Posterior vena cava (tissue), 2 donors: ENCODE measurements around the gene PSRC1. TPM values are rescaled to one million over a fixed set of nuclear protein-coding genes. Genes with fewer than 3 reads are reported as not detected.
A peak's percentile ranks its signal among the peaks of the same experiment; 100 is the strongest.

Experiments
- DNase-seq: peaks from one replicate; pipeline ENCODE4 v3.0.0-alpha.2; 2020; ENCODE audit warnings: low spot score
- intact Hi-C, 2 donors: fragments of 100-400 bp; cut with DNase I; formaldehyde crosslinking; loops; one replicate each; pipeline versions ENCODE4 v1.14.1 to v1.14.2; 2022 to 2023
- total RNA-seq, 2 donors: library from RNA; stranded (reverse); fragmentation: NEBNext Ultra II Directional; extraction: Animal tissue kit (Norgen Biotek cat#: 25700); gene quantifications; one replicate each; pipeline ENCODE4 v1.2.1, GENCODE V29; 2021
- donor health status: DM: yes; HTN: yes; CAD: no.
- donor health status: DM: yes; HTN: yes; CAD: no.

Gene PSRC1
- total RNA-seq, 2 donors from 2014 or later: 1.7 to 2.2 TPM

- DNase-seq: no peak
- intact Hi-C loops: no loop called here
Measured at GRCh38 chr1:109274533-109275476, 8.1 kb downstream of the PSRC1 start.

- intact Hi-C loops: no loop called here
Measured at GRCh38 chr1:109273570-109274288, 9.2 kb downstream of the PSRC1 start.

GRCh38 chr1:109272831-109273547 is 10.0 kb downstream of the PSRC1 start:
- intact Hi-C loops: no loop called here
- no peak for DNase-seq

More at GRCh38 chr1:109273570-109274288, 9.2 kb downstream of the PSRC1 start:
- no peak for DNase-seq

GRCh38 chr1:109272021-109272799 is 10.7 kb downstream of the PSRC1 start:
- DNase-seq: peak; percentile 78
- intact Hi-C loops: no loop called here

GRCh38 chr1:109271458-109271857 is 11.5 kb downstream of the PSRC1 start:
- DNase-seq: peak; percentile 60
- intact Hi-C loops: no loop called here

GRCh38 chr1:109270623-109271317 is 12.2 kb downstream of the PSRC1 start:
- intact Hi-C loops: no loop called here
- peak; percentile 71 for DNase-seq

GRCh38 chr1:109269981-109270622 is 12.8 kb downstream of the PSRC1 start:
- DNase-seq: peak; percentile 78
- intact Hi-C loops: loop anchor here in 1 of 2 donors (10.0 kb wide), 1 partner anchor 265 kb away; the partner anchor contains the start of gene GPR61

- intact Hi-C loops: loop anchor here in 1 of 2 donors (10.0 kb wide), 1 partner anchor 265 kb away; the partner anchor contains the start of gene GPR61
- peak; percentile 71 for DNase-seq
Measured at GRCh38 chr1:109269212-109269980, 13.5 kb downstream of the PSRC1 start.

GRCh38 chr1:109268431-109269211 is 14.3 kb downstream of the PSRC1 start:
- DNase-seq: no peak
- intact Hi-C loops: loop anchor here in 1 of 2 donors (10.0 kb wide), 1 partner anchor 266 kb away; the partner anchor contains the start of gene GPR61

- intact Hi-C loops: loop anchor here in 1 of 2 donors (10.0 kb wide), 1 partner anchor 267 kb away; the partner anchor contains the start of gene GPR61
- DNase-seq: no peak
Measured at GRCh38 chr1:109267743-109268300, 15.1 kb downstream of the PSRC1 start.

GRCh38 chr1:109266965-109267364 is 16.0 kb downstream of the PSRC1 start:
- no peak for DNase-seq
- intact Hi-C loops: loop anchor here in 1 of 2 donors (10.0 kb wide), 1 partner anchor 268 kb away; the partner anchor contains the start of gene GPR61

GRCh38 chr1:109265741-109266330 is 17.1 kb downstream of the PSRC1 start:
- intact Hi-C loops: loop anchor here in 1 of 2 donors (10.0 kb wide), 1 partner anchor 269 kb away; the partner anchor contains the start of gene GPR61
- DNase-seq: no peak

GRCh38 chr1:109265016-109265415 is 17.9 kb downstream of the PSRC1 start:
- intact Hi-C loops: loop anchor here in 1 of 2 donors (10.0 kb wide), 1 partner anchor 270 kb away; the partner anchor contains the start of gene GPR61
- no peak for DNase-seq

- no peak for DNase-seq
- intact Hi-C loops: loop anchor here (1.0 to 10.0 kb wide), 3 partner anchors 48 to 270 kb away; partner anchors contain the start of gene GPR61 (in 1 of the 2)
Measured at GRCh38 chr1:109264379-109264755, 18.6 kb downstream of the PSRC1 start.
